ENCODE measurements around the gene RPL5. TPM values are rescaled to one million over a fixed set of nuclear protein-coding genes. Genes with fewer than 3 reads are reported as not detected.

Gene RPL5
- total and polyA plus RNA-seq, 9 of the 15 experiments (the other 6 are each of a cell fraction or from before 2014, with no cell fraction given) = 1,467 to 4,252 (median 2,454) TPM

- no peak for TF ChIP-seq ARID3A (IDR thresholded peaks at IDR 0.05; ENCODE audit: borderline replicate concordance, low read depth, low read length)
- peak; percentile 83 for TF ChIP-seq GABPA (tag; conservative IDR thresholded peaks at IDR 0.05; ENCODE audit: low read depth)
- no peak for TF ChIP-seq BCL6 (CRISPR knock-in tag; IDR thresholded peaks at IDR 0.05)
- TF ChIP-seq ZNF511 (CRISPR knock-in tag; IDR thresholded peaks at IDR 0.05) = no peak
- no peak for TF ChIP-seq KLF1 (tag; IDR thresholded peaks at IDR 0.05)
- peak; percentile 80 for TF ChIP-seq SMARCC2 (IDR thresholded peaks at IDR 0.05; ENCODE audit: low read depth)
- peak; percentile 41 to 50; a peak in 3 of 4 replicates for TF ChIP-seq NRF1 (conservative IDR thresholded peaks at IDR 0.05 in 1 of 2, IDR thresholded peaks at IDR 0.05 in 1 of 2)
- no peak for TF ChIP-seq RAD51 (IDR thresholded peaks at IDR 0.05; ENCODE audit: borderline replicate concordance, low read depth)
- no peak for TF ChIP-seq ZKSCAN8 (CRISPR knock-in tag; IDR thresholded peaks at IDR 0.05)
- TF ChIP-seq NR3C1 (CRISPR knock-in tag; IDR thresholded peaks at IDR 0.05) = no peak
- peak; percentile 92 for TF ChIP-seq EP300 (IDR thresholded peaks at IDR 0.05; ENCODE audit: low read length)
- TF ChIP-seq ZNF398 (CRISPR knock-in tag; IDR thresholded peaks at IDR 0.05) = no peak
- no peak for TF ChIP-seq HMGXB4 (CRISPR knock-in tag; IDR thresholded peaks at IDR 0.05)
- TF ChIP-seq ZNF140 (CRISPR knock-in tag; IDR thresholded peaks at IDR 0.05) = no peak
- TF ChIP-seq RFX7 (CRISPR knock-in tag; IDR thresholded peaks at IDR 0.05) = no peak
- no peak for TF ChIP-seq E2F6 (IDR thresholded peaks at IDR 0.05; ENCODE audit: borderline replicate concordance in 1 of 2, extremely low read depth in 1 of 2, insufficient read depth in 1 of 2, insufficient read length in 1 of 2, low read depth in 1 of 2, low read length in 1 of 2, poor library complexity in 1 of 2, severe bottlenecking in 1 of 2)
- no peak for TF ChIP-seq ZNF444 (CRISPR knock-in tag; IDR thresholded peaks at IDR 0.05)
- TF ChIP-seq THRB (CRISPR knock-in tag; conservative IDR thresholded peaks at IDR 0.05) = 0 out of 2 replicates have a peak, but pooled peaks have one; percentile 47
- no peak for TF ChIP-seq PTBP1 (IDR thresholded peaks at IDR 0.05; ENCODE audit: low read depth, low read length)
Measured at GRCh38 chr1:92804721-92805201, 27.1 kb upstream of the RPL5 start (continued).

Data from K562 (cell line).